ENCODE measurements around the gene ABTB2.
"Not testable (repeated sequence)": the region's sequence is repeated elsewhere in the genome, so short reads cannot be mapped to it uniquely, and the experiment has no call there.

The ABTB2 gene

GRCh38 chr11:34357701-34358257 lies at the start of gene ABTB2:
Gene ABTB2, minus strand, starts transcription at chr11:34358010.
- DNase-seq (ENCODE audit: low read depth in 2 of 2): peak; percentile 95 to 97

- DNase-seq (ENCODE audit: low read depth in 2 of 2): no peak
Measured at GRCh38 chr11:34407121-34407813, 49.5 kb upstream of the ABTB2 start.

GRCh38 chr11:34406413-34406812 lies 48.6 kb upstream of the ABTB2 start:
- DNase-seq (ENCODE audit: low read depth in 2 of 2): no peak

- no peak for DNase-seq (ENCODE audit: low read depth in 2 of 2)
Measured at GRCh38 chr11:34405079-34405858, 47.5 kb upstream of the ABTB2 start.

- DNase-seq (ENCODE audit: low read depth in 2 of 2): no peak
Measured at GRCh38 chr11:34404280-34404679, 46.5 kb upstream of the ABTB2 start.

- no peak for DNase-seq (ENCODE audit: low read depth in 2 of 2)
Measured at GRCh38 chr11:34403431-34403830, 45.6 kb upstream of the ABTB2 start.

- DNase-seq (ENCODE audit: low read depth in 2 of 2): no peak
Measured at GRCh38 chr11:34397811-34398210, 40.0 kb upstream of the ABTB2 start.

- DNase-seq (ENCODE audit: low read depth in 2 of 2): no peak
Measured at GRCh38 chr11:34397120-34397519, 39.3 kb upstream of the ABTB2 start.

GRCh38 chr11:34395916-34396550 lies 38.2 kb upstream of the ABTB2 start:
- no peak for DNase-seq (ENCODE audit: low read depth in 2 of 2)

GRCh38 chr11:34394771-34395300 lies 37.0 kb upstream of the ABTB2 start:
- no peak for DNase-seq (ENCODE audit: low read depth in 2 of 2)

- DNase-seq (ENCODE audit: low read depth in 2 of 2): no peak
Measured at GRCh38 chr11:34387653-34388052, 29.8 kb upstream of the ABTB2 start.

- not testable (repeated sequence) for DNase-seq (ENCODE audit: low read depth in 2 of 2)
Measured at GRCh38 chr11:34386356-34386755, 28.5 kb upstream of the ABTB2 start.

GRCh38 chr11:34382532-34383276 lies 24.9 kb upstream of the ABTB2 start:
- no peak for DNase-seq (ENCODE audit: low read depth in 2 of 2)

- no peak for DNase-seq (ENCODE audit: low read depth in 2 of 2)
Measured at GRCh38 chr11:34381775-34382174, 24.0 kb upstream of the ABTB2 start.

- no peak for DNase-seq (ENCODE audit: low read depth in 2 of 2)
Measured at GRCh38 chr11:34380696-34381095, 22.9 kb upstream of the ABTB2 start.

- no peak for DNase-seq (ENCODE audit: low read depth in 2 of 2)
Measured at GRCh38 chr11:34379539-34379938, 21.7 kb upstream of the ABTB2 start.

GRCh38 chr11:34379079-34379478 lies 21.3 kb upstream of the ABTB2 start:
- DNase-seq (ENCODE audit: low read depth in 2 of 2): no peak

- DNase-seq (ENCODE audit: low read depth in 2 of 2): no peak
Measured at GRCh38 chr11:34373727-34374126, 15.9 kb upstream of the ABTB2 start.

- no peak for DNase-seq (ENCODE audit: low read depth in 2 of 2)
Measured at GRCh38 chr11:34366522-34366921, 8.7 kb upstream of the ABTB2 start.

GRCh38 chr11:34364102-34364501 lies 6.3 kb upstream of the ABTB2 start:
- no peak for DNase-seq (ENCODE audit: low read depth in 2 of 2)

GRCh38 chr11:34363363-34364084 lies 5.7 kb upstream of the ABTB2 start:
- DNase-seq (ENCODE audit: low read depth in 2 of 2): no peak

Measured in stimulated activated CD4-positive, alpha-beta T cell treated with anti-CD3 and anti-CD28 coated beads, Interleukin-1b, Interleukin-23, amount 100 ng/mL, for 4 hours (primary cell).